H1 (cell line): Measurements from ENCODE around the gene CCDC91.

Experiments
- BACH1 ChIP-seq: IDR thresholded peaks from 2 replicates; pipeline ENCODE4 v1.6.1; 2012; ENCODE audit warnings: low read length, improper control_type of control experiment
- EP300 ChIP-seq, 2 experiments: IDR thresholded peaks; 1 replicate in 1 of 2; 2 replicates in 1 of 2; pipeline ENCODE4 v1.6.1; 2011 to 2012; ENCODE audit warnings: low read depth in 2 of 2, low read length in 2 of 2, mild to moderate bottlenecking in 2 of 2, borderline replicate concordance in 1 of 2, inconsistent platforms in 1 of 2, moderate library complexity in 1 of 2
- POLR2A ChIP-seq, 2 experiments: IDR thresholded peaks; 1 replicate in 1 of 2; 2 replicates in 1 of 2; pipeline ENCODE4 v1.6.1; 2011; ENCODE audit warnings: low read depth in 2 of 2, low read length in 2 of 2, mild to moderate bottlenecking in 2 of 2; ENCODE audit errors: control extremely low read depth in 1 of 2
- POLR2AphosphoS5 ChIP-seq: IDR thresholded peaks from 2 replicates; pipeline ENCODE4 v1.6.1; 2011; ENCODE audit warnings: low read depth, low read length
- TAF1 ChIP-seq: IDR thresholded peaks from 2 replicates; pipeline ENCODE4 v1.6.1; 2011; ENCODE audit warnings: mild to moderate bottlenecking, low read depth, low read length
- ZNF274 ChIP-seq: IDR thresholded peaks from 2 replicates; pipeline ENCODE4 v1.7.0; 2012; ENCODE audit warnings: low read length, borderline replicate concordance; ENCODE audit errors: extremely low read depth
- TF ChIP-seq, protein P1 (sequence below): IDR thresholded peaks from 2 replicates; pipeline ENCODE4 v1.6.1; 2012; ENCODE audit warnings: inconsistent platforms
- TF ChIP-seq, protein P2 (sequence below), 3 experiments: IDR thresholded peaks; 1 replicate in 2 of 3; 2 replicates in 1 of 3; pipeline versions ENCODE4 v1.5.1 to v1.6.1; 2011; ENCODE audit warnings: low read length in 3 of 3, mild to moderate bottlenecking in 3 of 3, inconsistent platforms in 2 of 3, low read depth in 1 of 3, moderate library complexity in 1 of 3; ENCODE audit not compliant: insufficient read depth in 1 of 3; ENCODE audit errors: control extremely low read depth in 1 of 3

DNA sequence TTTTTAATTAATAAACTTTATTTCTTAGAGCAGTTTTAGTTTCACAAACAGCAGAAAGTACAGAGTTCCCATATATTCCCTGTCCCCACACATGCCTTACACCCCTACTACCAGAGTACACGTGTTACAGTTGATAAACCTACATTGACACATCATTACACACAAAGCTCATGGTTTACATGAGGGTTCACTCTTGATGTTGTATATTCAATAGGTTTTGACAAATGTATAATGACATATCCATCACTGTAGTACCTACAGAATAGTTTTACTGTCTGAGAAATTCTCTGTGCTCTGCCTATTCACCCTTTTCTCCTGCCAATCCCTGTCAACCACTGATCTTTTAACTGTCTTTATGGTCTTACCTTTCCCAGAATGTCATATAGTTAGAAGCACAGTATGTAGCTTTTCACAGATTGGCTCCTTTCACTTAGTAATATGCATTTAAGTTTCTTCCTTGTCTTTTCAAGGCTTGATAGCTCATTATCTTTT, 15.1 kb upstream of the CCDC91 start:
- TF ChIP-seq, protein P1, sequence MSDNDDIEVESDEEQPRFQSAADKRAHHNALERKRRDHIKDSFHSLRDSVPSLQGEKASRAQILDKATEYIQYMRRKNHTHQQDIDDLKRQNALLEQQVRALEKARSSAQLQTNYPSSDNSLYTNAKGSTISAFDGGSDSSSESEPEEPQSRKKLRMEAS = no peak
- TF ChIP-seq, protein P2, sequence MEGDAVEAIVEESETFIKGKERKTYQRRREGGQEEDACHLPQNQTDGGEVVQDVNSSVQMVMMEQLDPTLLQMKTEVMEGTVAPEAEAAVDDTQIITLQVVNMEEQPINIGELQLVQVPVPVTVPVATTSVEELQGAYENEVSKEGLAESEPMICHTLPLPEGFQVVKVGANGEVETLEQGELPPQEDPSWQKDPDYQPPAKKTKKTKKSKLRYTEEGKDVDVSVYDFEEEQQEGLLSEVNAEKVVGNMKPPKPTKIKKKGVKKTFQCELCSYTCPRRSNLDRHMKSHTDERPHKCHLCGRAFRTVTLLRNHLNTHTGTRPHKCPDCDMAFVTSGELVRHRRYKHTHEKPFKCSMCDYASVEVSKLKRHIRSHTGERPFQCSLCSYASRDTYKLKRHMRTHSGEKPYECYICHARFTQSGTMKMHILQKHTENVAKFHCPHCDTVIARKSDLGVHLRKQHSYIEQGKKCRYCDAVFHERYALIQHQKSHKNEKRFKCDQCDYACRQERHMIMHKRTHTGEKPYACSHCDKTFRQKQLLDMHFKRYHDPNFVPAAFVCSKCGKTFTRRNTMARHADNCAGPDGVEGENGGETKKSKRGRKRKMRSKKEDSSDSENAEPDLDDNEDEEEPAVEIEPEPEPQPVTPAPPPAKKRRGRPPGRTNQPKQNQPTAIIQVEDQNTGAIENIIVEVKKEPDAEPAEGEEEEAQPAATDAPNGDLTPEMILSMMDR (IDR thresholded peaks at IDR 0.05; ENCODE audit: control extremely low read depth in 1 of 3, insufficient read depth in 1 of 3, low read depth in 1 of 3, low read length in 3 of 3) = no peak
- TF ChIP-seq POLR2A (IDR thresholded peaks at IDR 0.05; ENCODE audit: control extremely low read depth in 1 of 2, low read depth in 2 of 2, low read length in 2 of 2) (no peak), EP300 (IDR thresholded peaks at IDR 0.05; ENCODE audit: borderline replicate concordance in 1 of 2, low read depth in 2 of 2, low read length in 2 of 2) (no peak), ZNF274 (no peak), BACH1 (no peak), TAF1 (no peak), POLR2AphosphoS5 (no peak)
